Smooth muscle cell (in vitro differentiated cells): ENCODE measurements around the gene TRABD2A. TPM values are rescaled to one million over a fixed set of nuclear protein-coding genes. Genes with fewer than 3 reads are reported as not detected.
A peak's percentile ranks its signal among the peaks of the same experiment; 100 is the strongest.

Source experiments
- DNase-seq: peaks from one replicate; lab custom pipeline; 2025; ENCODE audit not compliant: unreplicated experiment; lab: John Stamatoyannopoulos, UW
- H2AFZ ChIP-seq: fragments of 200-600 bp; sonication (generic); 2 replicates; pipeline ENCODE4 v1.6.0; 2016; ENCODE audit warnings: antibody characterized with exemption, low read depth, mild to moderate bottlenecking
- H3F3A ChIP-seq: fragments of 200-600 bp; sonication (generic); 2 replicates; pipeline ENCODE4 v1.6.0; 2017; ENCODE audit warnings: antibody characterized with exemption, low read depth
- H3K27ac ChIP-seq: fragments of 200-600 bp; sonication (generic); 2 replicates; pipeline ENCODE4 v1.5.1; 2016; ENCODE audit warnings: low read depth, mild to moderate bottlenecking
- H3K27me3 ChIP-seq: fragments of 200-600 bp; sonication (generic); 2 replicates; pipeline ENCODE4 v1.6.1; 2016; ENCODE audit warnings: low read depth, mild to moderate bottlenecking
- H3K36me3 ChIP-seq: fragments of 200-600 bp; sonication (generic); 2 replicates; pipeline ENCODE4 v1.5.1; 2016; ENCODE audit warnings: low read depth
- H3K4me1 ChIP-seq: fragments of 200-600 bp; sonication (generic); 2 replicates; pipeline ENCODE4 v1.5.1; 2016; ENCODE audit warnings: low read depth
- H3K4me2 ChIP-seq: fragments of 200-600 bp; sonication (generic); 2 replicates; pipeline ENCODE4 v1.6.0; 2016; ENCODE audit warnings: mild to moderate bottlenecking
- H3K4me3 ChIP-seq: fragments of 200-600 bp; sonication (generic); 2 replicates; pipeline ENCODE4 v1.5.1; 2016; ENCODE audit warnings: mild to moderate bottlenecking
- H3K79me2 ChIP-seq: fragments of 200-600 bp; sonication (generic); 2 replicates; pipeline ENCODE4 v1.6.0; 2016; ENCODE audit warnings: low read depth, mild to moderate bottlenecking
- H3K9ac ChIP-seq: fragments of 200-600 bp; sonication (generic); 2 replicates; pipeline ENCODE4 v1.6.0; 2016; ENCODE audit warnings: low read depth
- H3K9me3 ChIP-seq: fragments of 200-600 bp; sonication (generic); replicated peaks from 2 replicates; pipeline ENCODE4 v1.5.1; 2016; ENCODE audit warnings: low read depth
- H4K20me1 ChIP-seq: fragments of 200-600 bp; sonication (generic); 2 replicates; pipeline ENCODE4 v1.6.0; 2016; ENCODE audit warnings: low read depth
- CTCF ChIP-seq: fragments of 200-600 bp; sonication (generic); IDR thresholded peaks from 2 replicates; pipeline ENCODE4 v1.5.1; 2017; ENCODE audit warnings: borderline replicate concordance, mild to moderate bottlenecking, antibody characterized with exemption; ENCODE audit not compliant: insufficient read depth, poor library complexity, severe bottlenecking
- WGBS: methylation state at CpG from one replicate; pipeline ENCODE4 v1.1.7; 2016; ENCODE audit warnings: low lambda C conversion rate; 5-methylcytosine and 5-hydroxymethylcytosine counted together
- polyA plus RNA-seq: library from polyadenylated mRNA; unstranded; fragments of >200 nt; fragmentation: Nextera tagmentation; extraction: Ambion mirVana; gene quantifications from 2 replicates; pipeline ENCODE4 v1.2.1, GENCODE V29; 2016
- total RNA-seq: library from RNA; depleted of rRNA; stranded (reverse); fragments of >200 nt; gene quantifications from 2 replicates; pipeline ENCODE4 v1.2.3, GENCODE V29; 2014

The TRABD2A gene
- total and polyA plus RNA-seq, 2 experiments from 2014 or later: 0.11 TPM; not detected in 1

- Histone ChIP-seq H3K4me3 (no peak overlapping the region), H3K27me3 (peaks cover 4% of the 10 kb centered on the region), H3K9ac (no peak overlapping the region), H3K4me1 (no peaks in the 10 kb centered on the region), H3K9me3 (no peaks in the 10 kb centered on the region), H3K4me2 (no peak overlapping the region), H3K79me2 (no peaks in the 10 kb centered on the region), H3K36me3 (no peaks in the 10 kb centered on the region), H4K20me1 (no peaks in the 10 kb centered on the region), H3K27ac (no peak overlapping the region), H3F3A (no peaks in the 10 kb centered on the region), H2AFZ (no peak overlapping the region)
- no peak for DNase-seq
- TF ChIP-seq CTCF: no peak
- 83% methylated on average over 6 of the region's 6 CpGs for WGBS
Observed at GRCh38 chr2:84862006-84862405, 18.9 kb downstream of the TRABD2A start.

GRCh38 chr2:84861539-84861938, 19.3 kb downstream of the TRABD2A start:
- no peak overlapping the region for H3K9ac ChIP-seq
- H3K79me2 ChIP-seq: no peaks in the 10 kb centered on the region
- H3K9me3 ChIP-seq: no peaks in the 10 kb centered on the region
- H3K27ac ChIP-seq: no peak overlapping the region
- 74% methylated on average over 6 of the region's 6 CpGs for WGBS
- H3K36me3 ChIP-seq: no peaks in the 10 kb centered on the region
- no peak for DNase-seq
- H3K4me2 ChIP-seq: no peak overlapping the region
- no peaks in the 10 kb centered on the region for H3K4me1 ChIP-seq
- H3K27me3 ChIP-seq: no peaks in the 10 kb centered on the region
- no peak overlapping the region for H3K4me3 ChIP-seq
- TF ChIP-seq CTCF: no peak
- no peaks in the 10 kb centered on the region for H4K20me1 ChIP-seq
- H3F3A ChIP-seq: no peaks in the 10 kb centered on the region
- no peak overlapping the region for H2AFZ ChIP-seq

GRCh38 chr2:84858937-84859336, 21.9 kb downstream of the TRABD2A start:
- Histone ChIP-seq H3K4me2 (no peak overlapping the region), H3K79me2 (no peaks in the 10 kb centered on the region), H2AFZ (no peak overlapping the region), H3F3A (no peaks in the 10 kb centered on the region), H3K27me3 (peaks cover 10% of the 10 kb centered on the region), H3K4me1 (no peaks in the 10 kb centered on the region), H4K20me1 (no peaks in the 10 kb centered on the region), H3K27ac (no peak overlapping the region), H3K4me3 (no peak overlapping the region), H3K36me3 (no peaks in the 10 kb centered on the region), H3K9ac (no peak overlapping the region), H3K9me3 (no peaks in the 10 kb centered on the region)
- 92% methylated on average over 3 of the region's 3 CpGs for WGBS
- DNase-seq: no peak
- no peak for TF ChIP-seq CTCF

GRCh38 chr2:84858123-84858522, 22.8 kb downstream of the TRABD2A start:
- Histone ChIP-seq H3K9ac (no peak overlapping the region), H3K79me2 (no peaks in the 10 kb centered on the region), H3K4me2 (no peak overlapping the region), H4K20me1 (no peaks in the 10 kb centered on the region), H3K9me3 (no peaks in the 10 kb centered on the region), H3K27ac (no peak overlapping the region), H2AFZ (no peak overlapping the region), H3F3A (no peaks in the 10 kb centered on the region), H3K4me3 (no peak overlapping the region), H3K36me3 (no peaks in the 10 kb centered on the region), H3K27me3 (peaks cover 10% of the 10 kb centered on the region), H3K4me1 (no peaks in the 10 kb centered on the region)
- TF ChIP-seq CTCF: peak; percentile 12
- 70% methylated on average over 3 of the region's 3 CpGs for WGBS
- no peak for DNase-seq
